Measurements from ENCODE around the gene INTS1.

Gene INTS1

GRCh38 chr7:1428941-1429501 lies 75.2 kb downstream of the INTS1 start:
- Histone ChIP-seq H3K27ac (ENCODE audit: low read depth, low read length) (no peak overlapping the region), H3K4me1 (ENCODE audit: control insufficient read depth, insufficient read depth, low read length, unreplicated experiment) (no peaks in the 10 kb centered on the region), H3K79me2 (ENCODE audit: control insufficient read depth, insufficient read depth, low read length, unreplicated experiment) (no peaks in the 10 kb centered on the region), H3K36me3 (ENCODE audit: insufficient read depth, low read length) (no peaks in the 10 kb centered on the region), H3K4me3 (ENCODE audit: low read depth, low read length) (no peak overlapping the region), H2AFZ (ENCODE audit: low read length, unreplicated experiment) (no peak overlapping the region), H3K27me3 (ENCODE audit: insufficient read depth, low read length) (no peaks in the 10 kb centered on the region)

GRCh38 chr7:1427064-1427657 lies 77.0 kb downstream of the INTS1 start:
- Histone ChIP-seq H3K36me3 (ENCODE audit: insufficient read depth, low read length) (no peaks in the 10 kb centered on the region), H3K4me3 (ENCODE audit: low read depth, low read length) (no peak overlapping the region), H3K4me1 (ENCODE audit: control insufficient read depth, insufficient read depth, low read length, unreplicated experiment) (no peaks in the 10 kb centered on the region)

GRCh38 chr7:1426474-1426873 lies 77.7 kb downstream of the INTS1 start:
- Histone ChIP-seq H3K4me3 (ENCODE audit: low read depth, low read length) (no peak overlapping the region), H3K27ac (ENCODE audit: low read depth, low read length) (no peak overlapping the region), H3K27me3 (ENCODE audit: insufficient read depth, low read length) (peaks cover 17% of the 10 kb centered on the region), H2AFZ (ENCODE audit: low read length, unreplicated experiment) (no peak overlapping the region), H3K4me1 (ENCODE audit: control insufficient read depth, insufficient read depth, low read length, unreplicated experiment) (no peaks in the 10 kb centered on the region), H3K36me3 (ENCODE audit: insufficient read depth, low read length) (no peaks in the 10 kb centered on the region), H3K79me2 (ENCODE audit: control insufficient read depth, insufficient read depth, low read length, unreplicated experiment) (no peaks in the 10 kb centered on the region)

More at GRCh38 chr7:1427064-1427657, 77.0 kb downstream of the INTS1 start:
- H3K27ac ChIP-seq (ENCODE audit: low read depth, low read length), result no peak overlapping the region
- peaks cover 11% of the 10 kb centered on the region for H3K27me3 ChIP-seq (ENCODE audit: insufficient read depth, low read length)
- H2AFZ ChIP-seq (ENCODE audit: low read length, unreplicated experiment), result no peak overlapping the region
- H3K79me2 ChIP-seq (ENCODE audit: control insufficient read depth, insufficient read depth, low read length, unreplicated experiment), result no peaks in the 10 kb centered on the region

GRCh38 chr7:1425292-1426136 lies 78.7 kb downstream of the INTS1 start:
- no peak overlapping the region for H3K27ac ChIP-seq (ENCODE audit: low read depth, low read length)
- no peak overlapping the region for H3K4me3 ChIP-seq (ENCODE audit: low read depth, low read length)
- H2AFZ ChIP-seq (ENCODE audit: low read length, unreplicated experiment), result no peak overlapping the region
- H3K79me2 ChIP-seq (ENCODE audit: control insufficient read depth, insufficient read depth, low read length, unreplicated experiment), result no peaks in the 10 kb centered on the region
- H3K4me1 ChIP-seq (ENCODE audit: control insufficient read depth, insufficient read depth, low read length, unreplicated experiment), result no peaks in the 10 kb centered on the region
- peaks cover 17% of the 10 kb centered on the region for H3K27me3 ChIP-seq (ENCODE audit: insufficient read depth, low read length)
- H3K36me3 ChIP-seq (ENCODE audit: insufficient read depth, low read length), result no peaks in the 10 kb centered on the region

GRCh38 chr7:1424041-1424440 lies 80.1 kb downstream of the INTS1 start:
- Histone ChIP-seq H3K36me3 (ENCODE audit: insufficient read depth, low read length) (no peaks in the 10 kb centered on the region), H3K27me3 (ENCODE audit: insufficient read depth, low read length) (peaks cover 17% of the 10 kb centered on the region), H3K4me1 (ENCODE audit: control insufficient read depth, insufficient read depth, low read length, unreplicated experiment) (no peaks in the 10 kb centered on the region), H3K79me2 (ENCODE audit: control insufficient read depth, insufficient read depth, low read length, unreplicated experiment) (no peaks in the 10 kb centered on the region), H3K4me3 (ENCODE audit: low read depth, low read length) (no peak overlapping the region), H3K27ac (ENCODE audit: low read depth, low read length) (no peak overlapping the region), H2AFZ (ENCODE audit: low read length, unreplicated experiment) (no peak overlapping the region)

GRCh38 chr7:1423264-1423811 lies 80.9 kb downstream of the INTS1 start:
- Histone ChIP-seq H3K27ac (ENCODE audit: low read depth, low read length) (no peak overlapping the region), H3K4me1 (ENCODE audit: control insufficient read depth, insufficient read depth, low read length, unreplicated experiment) (no peaks in the 10 kb centered on the region), H3K79me2 (ENCODE audit: control insufficient read depth, insufficient read depth, low read length, unreplicated experiment) (no peaks in the 10 kb centered on the region), H3K36me3 (ENCODE audit: insufficient read depth, low read length) (no peaks in the 10 kb centered on the region), H3K4me3 (ENCODE audit: low read depth, low read length) (no peak overlapping the region), H3K27me3 (ENCODE audit: insufficient read depth, low read length) (peaks cover 17% of the 10 kb centered on the region), H2AFZ (ENCODE audit: low read length, unreplicated experiment) (no peak overlapping the region)

- H3K36me3 ChIP-seq (ENCODE audit: insufficient read depth, low read length), result no peaks in the 10 kb centered on the region
- no peak overlapping the region for H3K27ac ChIP-seq (ENCODE audit: low read depth, low read length)
- no peak overlapping the region for H3K4me3 ChIP-seq (ENCODE audit: low read depth, low read length)
- no peaks in the 10 kb centered on the region for H3K4me1 ChIP-seq (ENCODE audit: control insufficient read depth, insufficient read depth, low read length, unreplicated experiment)
- H2AFZ ChIP-seq (ENCODE audit: low read length, unreplicated experiment), result no peak overlapping the region
- no peaks in the 10 kb centered on the region for H3K79me2 ChIP-seq (ENCODE audit: control insufficient read depth, insufficient read depth, low read length, unreplicated experiment)
- peaks cover 17% of the 10 kb centered on the region for H3K27me3 ChIP-seq (ENCODE audit: insufficient read depth, low read length)
Measured at GRCh38 chr7:1422512-1423263, 81.5 kb downstream of the INTS1 start.

GRCh38 chr7:1421946-1422345 lies 82.2 kb downstream of the INTS1 start:
- H3K79me2 ChIP-seq (ENCODE audit: control insufficient read depth, insufficient read depth, low read length, unreplicated experiment), result no peaks in the 10 kb centered on the region
- H3K27ac ChIP-seq (ENCODE audit: low read depth, low read length), result no peak overlapping the region
- peaks cover 4% of the 10 kb centered on the region for H3K4me1 ChIP-seq (ENCODE audit: control insufficient read depth, insufficient read depth, low read length, unreplicated experiment)
- no peak overlapping the region for H2AFZ ChIP-seq (ENCODE audit: low read length, unreplicated experiment)
- H3K27me3 ChIP-seq (ENCODE audit: insufficient read depth, low read length), result peaks cover 17% of the 10 kb centered on the region
- no peak overlapping the region for H3K4me3 ChIP-seq (ENCODE audit: low read depth, low read length)
- no peaks in the 10 kb centered on the region for H3K36me3 ChIP-seq (ENCODE audit: insufficient read depth, low read length)

GRCh38 chr7:1421020-1421790 lies 83.0 kb downstream of the INTS1 start:
- Histone ChIP-seq H2AFZ (ENCODE audit: low read length, unreplicated experiment) (no peak overlapping the region), H3K4me3 (ENCODE audit: low read depth, low read length) (no peak overlapping the region), H3K4me1 (ENCODE audit: control insufficient read depth, insufficient read depth, low read length, unreplicated experiment) (peaks cover 4% of the 10 kb centered on the region), H3K27ac (ENCODE audit: low read depth, low read length) (no peak overlapping the region), H3K27me3 (ENCODE audit: insufficient read depth, low read length) (peaks cover 17% of the 10 kb centered on the region), H3K79me2 (ENCODE audit: control insufficient read depth, insufficient read depth, low read length, unreplicated experiment) (no peaks in the 10 kb centered on the region), H3K36me3 (ENCODE audit: insufficient read depth, low read length) (no peaks in the 10 kb centered on the region)
